Measurements from ENCODE around the gene MB.
"Not testable (repeated sequence)": the region's sequence is repeated elsewhere in the genome, so short reads cannot be mapped to it uniquely, and the experiment has no call there.

Gene MB

DNA sequence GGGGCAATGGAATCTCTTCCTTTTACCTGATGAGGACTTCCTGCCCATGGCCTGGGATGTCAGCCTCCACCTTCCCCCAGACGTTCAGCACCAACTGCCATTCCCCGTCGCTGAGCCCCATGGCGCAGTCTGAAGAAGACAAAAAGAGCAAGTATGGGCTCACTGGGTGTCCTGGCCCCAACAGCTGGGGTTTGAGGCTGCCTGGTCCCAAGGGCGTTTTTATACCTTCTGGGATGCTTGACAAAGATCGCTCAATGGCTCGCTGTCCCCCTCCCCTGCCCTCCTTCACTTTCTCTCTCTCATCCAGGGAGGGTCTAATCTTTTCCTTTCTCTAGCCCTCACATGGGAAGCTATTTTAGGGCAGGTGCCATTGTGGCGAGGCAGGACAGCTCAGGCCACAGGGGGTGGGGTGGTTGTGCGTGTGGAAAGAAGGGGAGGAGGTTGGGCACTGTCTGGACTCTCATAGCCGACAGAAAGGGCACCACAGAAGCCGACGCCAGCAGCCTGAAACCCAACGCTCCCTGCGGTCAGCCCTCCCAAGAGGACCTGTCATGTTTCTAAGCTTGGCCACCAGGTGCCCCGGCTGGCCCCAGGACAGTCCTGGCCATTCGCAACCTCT is at the start of gene MB:
Gene MB (minus strand): TSS at position 193 of the 619 bp plus-strand sequence. CDS start 72 bp downstream, at position 121.
- no peak for DNase-seq (ENCODE audit: low read depth, low spot score)

DNA sequence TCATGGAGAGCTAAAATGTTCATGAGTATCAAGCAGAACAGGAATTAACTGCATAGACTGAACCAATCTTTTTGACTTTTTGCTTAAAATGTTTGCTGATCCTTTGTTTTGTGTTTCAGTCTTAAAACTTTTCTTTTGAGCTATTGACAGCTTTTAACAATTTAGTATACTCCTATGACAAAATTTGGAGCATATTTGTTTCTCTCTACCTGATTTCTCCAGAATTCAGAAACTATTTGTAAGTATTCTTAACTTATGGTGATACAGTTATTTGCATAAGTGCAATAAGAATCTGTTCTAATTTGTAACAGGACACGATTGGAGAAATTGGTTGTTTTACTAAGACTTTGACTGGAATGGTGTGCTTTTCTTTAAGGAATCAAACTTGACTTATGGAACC is 49.6 kb upstream of the MB start:
- not testable (repeated sequence) for DNase-seq (ENCODE audit: low read depth, low spot score)

DNA sequence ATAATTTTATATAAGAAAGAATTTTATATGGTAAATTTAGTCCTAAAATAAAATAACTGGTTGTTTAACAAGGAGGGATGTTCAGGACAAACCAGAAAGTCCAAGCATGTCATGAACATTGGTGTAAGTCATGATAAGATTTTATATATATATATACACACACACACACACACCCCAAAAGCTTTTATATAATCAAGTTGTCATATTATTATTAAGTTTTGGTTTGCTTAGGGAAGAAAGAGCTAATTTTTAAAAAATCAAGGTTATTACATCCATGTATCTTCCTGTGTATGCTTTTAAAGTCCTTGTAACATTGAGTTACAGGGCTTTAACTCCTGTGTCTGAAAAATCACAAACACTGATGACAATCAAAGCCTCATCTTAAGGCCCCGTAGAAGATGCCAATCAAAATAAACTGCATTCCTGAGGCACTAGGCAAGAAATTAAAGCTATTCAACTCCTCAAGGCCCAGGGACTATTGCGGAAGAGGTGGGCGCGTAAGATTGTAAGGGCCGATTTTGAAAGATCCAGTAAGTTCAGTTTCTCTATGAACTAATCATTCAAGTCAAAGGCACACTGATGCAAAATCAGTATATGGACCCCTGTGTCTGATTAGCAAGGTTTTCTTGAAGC is 47.9 kb upstream of the MB start:
- DNase-seq (ENCODE audit: low read depth, low spot score), result no peak

DNA sequence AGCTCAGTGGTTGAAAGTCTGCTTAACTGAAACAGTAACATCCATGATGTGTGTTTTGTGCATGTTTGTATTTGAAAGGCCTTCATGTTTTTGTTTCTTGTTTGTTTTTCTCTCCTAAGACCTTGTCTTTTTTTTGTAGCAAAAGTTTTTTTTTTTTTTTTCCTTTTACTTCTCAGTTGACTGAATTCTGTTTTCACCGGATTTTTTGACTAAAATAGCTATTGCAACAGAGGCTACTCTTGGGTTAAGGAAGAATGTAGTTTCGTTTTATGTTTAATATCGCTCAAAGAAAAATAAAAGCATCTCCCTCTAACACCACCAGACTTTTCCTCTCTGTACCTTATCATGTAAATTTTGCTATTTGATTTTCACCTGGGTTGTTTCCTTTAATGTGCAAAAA is 46.2 kb upstream of the MB start:
- DNase-seq (ENCODE audit: low read depth, low spot score), result no peak

DNA sequence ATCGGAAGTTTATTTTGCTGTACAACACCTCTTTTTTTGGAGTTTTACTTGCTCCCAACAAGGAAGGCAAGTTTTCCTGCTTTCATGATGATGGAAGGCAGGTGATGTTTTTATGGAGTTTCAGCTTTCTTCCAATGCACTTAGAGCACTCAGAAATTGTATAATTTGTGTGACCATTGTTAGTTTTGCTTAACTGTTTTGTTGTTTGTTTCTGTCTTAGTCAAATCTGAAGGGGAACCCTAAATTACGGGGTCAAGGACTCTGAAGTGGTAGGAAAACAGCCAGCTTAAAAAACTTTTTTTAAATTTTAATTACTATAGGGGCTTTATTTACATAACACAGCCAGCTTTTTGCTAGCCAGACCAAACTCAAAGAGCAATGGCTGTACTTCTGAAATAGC is 45.8 kb upstream of the MB start:
- no peak for DNase-seq (ENCODE audit: low read depth, low spot score)

DNA sequence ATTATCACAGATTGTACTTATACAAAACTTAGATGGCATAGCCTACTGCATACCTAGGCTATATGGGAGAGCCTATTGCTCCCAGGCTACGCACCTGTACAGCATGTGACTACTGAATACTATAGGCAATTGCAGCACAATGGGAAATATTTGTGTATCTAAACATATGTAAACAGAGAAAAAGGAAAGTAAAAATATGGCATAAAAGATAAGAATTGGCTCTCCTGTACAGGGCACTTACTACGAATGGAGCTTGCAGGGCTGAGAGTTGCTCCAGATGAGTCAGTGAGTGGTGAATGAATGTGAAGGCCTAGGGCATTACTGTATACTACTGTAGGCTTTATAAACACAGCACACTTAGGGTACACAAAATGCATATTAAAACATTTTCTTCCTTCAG is 44.3 kb upstream of the MB start:
- no peak for DNase-seq (ENCODE audit: low read depth, low spot score)

DNA sequence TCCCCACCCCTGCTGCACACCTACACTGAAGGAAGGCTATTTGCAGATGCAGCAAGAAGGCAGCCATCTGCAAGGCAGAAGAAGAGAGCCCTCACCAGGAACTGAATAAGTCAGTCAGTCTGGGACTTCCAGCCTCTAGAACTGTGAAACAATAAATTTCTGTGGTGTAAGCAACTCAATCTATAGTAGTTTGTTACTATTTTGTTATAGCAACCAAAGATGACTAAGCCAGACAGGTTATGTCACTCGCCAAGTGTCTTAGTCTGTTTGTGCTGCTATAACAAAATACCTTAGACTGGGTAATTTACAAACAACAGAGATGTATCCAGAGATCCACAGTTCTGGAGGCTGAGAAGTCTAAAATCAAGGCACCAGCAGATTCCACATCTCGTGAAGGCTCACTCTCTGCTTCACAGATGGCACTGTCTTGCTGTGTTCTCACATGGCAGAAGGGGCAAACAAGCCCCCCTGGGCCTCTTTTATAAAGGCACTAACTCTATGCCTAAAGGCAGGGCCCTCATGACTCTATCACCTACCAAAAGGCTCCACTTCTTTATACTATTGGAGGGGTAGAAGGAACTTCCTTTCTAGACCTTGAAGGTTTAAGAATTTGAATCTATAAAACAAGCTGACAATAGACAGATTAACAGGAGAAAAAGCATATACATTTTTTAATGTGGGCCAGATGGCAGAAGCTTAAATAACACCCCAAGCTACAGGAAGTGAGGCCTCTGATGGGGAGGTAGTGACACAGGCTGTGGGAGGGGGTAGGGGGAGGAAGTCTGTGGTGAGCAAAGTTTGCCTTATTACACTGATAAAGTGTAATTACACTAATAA is 43.4 kb upstream of the MB start:
- peak; percentile 54 for DNase-seq (ENCODE audit: low read depth, low spot score)

DNA sequence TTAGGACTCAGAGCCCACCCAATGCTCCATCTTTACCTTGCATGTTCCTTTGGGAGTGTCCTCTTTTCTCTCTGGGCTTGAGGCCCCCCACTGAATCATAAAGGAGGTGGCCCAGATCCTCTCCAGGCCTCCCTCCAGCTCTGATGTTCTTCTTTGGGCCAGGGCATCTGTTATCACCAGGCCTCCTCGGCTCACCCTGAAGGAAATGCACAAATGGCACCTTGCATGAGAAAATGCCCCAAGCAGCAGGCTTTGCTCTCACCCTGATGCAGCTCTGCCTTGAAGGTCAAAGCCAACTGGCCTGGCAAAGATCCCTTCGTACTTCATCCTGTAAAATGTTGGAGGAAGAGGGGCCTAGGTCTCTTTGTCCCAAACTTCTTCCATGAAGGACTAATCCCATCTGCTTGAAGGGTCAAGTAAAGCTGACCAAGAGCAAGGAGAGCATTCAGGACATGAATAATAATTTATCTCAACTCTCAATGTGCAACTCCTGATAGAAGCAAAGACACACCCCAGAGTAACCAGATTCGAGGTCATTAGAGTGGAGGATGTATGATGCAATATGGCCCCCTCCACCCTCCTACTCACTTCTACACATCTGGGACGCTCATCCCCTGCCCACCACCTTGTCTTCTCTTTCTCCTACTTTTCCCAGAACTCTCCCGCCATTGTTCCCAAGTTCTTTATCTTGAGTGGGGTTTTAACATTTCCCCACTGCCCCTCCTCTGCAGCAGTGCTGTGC is 40.6 kb upstream of the MB start:
- DNase-seq (ENCODE audit: low read depth, low spot score), result no peak

DNA sequence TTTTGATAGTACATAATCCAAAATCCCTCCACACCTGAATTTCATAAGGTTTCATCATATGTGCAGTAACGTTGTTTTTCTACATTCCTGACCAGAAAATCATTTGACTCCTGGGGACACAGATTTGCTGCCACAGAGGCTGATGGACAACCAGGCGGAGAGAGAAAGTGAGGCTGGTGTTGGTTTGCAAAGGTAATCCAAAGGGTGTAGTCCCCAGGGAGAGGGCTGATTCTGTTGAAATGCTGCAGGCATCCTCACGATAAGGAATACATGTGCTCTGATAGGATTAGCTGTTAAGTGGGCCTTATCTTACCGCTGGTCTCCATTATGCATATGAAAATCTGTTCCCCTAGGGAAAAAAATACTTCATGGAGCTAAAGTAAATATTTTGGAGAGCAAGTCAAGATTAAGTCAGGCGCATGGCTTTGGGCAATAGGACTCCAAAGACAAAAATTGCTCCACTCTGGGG is 39.2 kb upstream of the MB start:
- DNase-seq (ENCODE audit: low read depth, low spot score), result no peak

DNA sequence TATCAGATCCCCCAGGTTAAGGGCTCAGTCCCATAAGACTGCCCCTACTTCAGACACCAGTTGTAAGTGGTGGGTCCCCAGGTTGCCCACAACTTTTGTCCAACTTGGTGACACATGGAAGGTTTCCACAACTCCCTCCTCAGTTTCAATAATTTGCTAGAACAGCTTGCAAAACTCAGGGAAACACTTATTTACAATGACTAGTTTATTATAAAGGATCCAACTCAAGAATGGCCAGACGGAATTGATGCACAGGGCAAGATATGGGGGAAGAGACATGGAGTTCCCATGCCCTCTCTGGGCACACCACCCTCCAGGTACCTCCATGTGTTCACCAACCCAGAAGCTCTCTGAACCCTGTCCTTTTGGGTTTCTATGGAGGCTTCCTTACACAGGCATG is 36.7 kb upstream of the MB start:
- DNase-seq (ENCODE audit: low read depth, low spot score), result no peak

DNA sequence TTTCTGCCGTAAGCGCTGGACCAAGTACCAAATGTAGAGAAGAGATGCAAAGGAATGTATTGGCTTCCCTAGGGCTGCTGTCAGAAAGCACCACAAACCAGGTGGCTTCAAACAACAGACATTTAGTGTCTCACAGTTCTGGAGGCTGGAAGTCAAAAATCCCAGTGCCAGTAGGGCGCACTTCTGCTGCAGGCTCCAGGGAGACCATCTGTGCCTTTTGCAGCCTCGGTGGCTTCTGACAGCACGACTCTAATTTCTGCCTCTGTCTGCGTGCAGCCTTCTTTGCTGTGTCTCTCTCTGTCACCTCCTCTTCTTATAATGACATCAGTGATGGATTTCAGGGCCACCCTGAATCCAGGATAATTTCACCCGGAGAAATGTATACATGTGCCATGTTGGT is 34.0 kb upstream of the MB start:
- DNase-seq (ENCODE audit: low read depth, low spot score), result no peak

DNA sequence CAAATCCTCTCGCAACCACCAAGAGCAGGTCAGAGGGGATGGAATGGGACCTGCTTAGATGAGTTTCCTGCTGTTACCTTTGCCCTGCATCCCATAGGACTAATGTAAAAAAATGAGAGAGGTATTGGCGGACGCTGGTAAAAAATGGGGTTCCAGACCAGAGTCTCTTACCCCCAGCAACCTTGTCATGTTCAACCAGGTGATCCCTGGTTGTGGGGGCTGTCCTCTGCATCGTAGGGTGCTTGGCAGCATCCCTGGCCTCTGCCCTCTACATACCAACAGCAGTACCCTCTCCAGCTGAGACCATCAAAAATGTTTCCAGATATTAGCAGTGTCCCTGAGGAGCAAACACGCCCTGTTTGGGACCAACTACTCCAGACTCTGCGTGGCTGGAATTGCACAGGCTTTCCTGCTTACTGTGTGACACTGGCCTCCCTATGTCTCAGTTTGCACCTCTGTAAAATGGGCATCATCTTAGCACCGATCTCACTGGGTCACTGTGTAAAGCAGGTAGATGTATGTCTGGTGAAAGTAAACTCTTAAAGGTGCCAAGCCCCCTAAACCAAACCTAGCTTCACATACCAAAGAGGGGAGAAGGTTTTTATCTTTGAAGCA is 32.6 kb upstream of the MB start:
- DNase-seq (ENCODE audit: low read depth, low spot score), result no peak

DNA sequence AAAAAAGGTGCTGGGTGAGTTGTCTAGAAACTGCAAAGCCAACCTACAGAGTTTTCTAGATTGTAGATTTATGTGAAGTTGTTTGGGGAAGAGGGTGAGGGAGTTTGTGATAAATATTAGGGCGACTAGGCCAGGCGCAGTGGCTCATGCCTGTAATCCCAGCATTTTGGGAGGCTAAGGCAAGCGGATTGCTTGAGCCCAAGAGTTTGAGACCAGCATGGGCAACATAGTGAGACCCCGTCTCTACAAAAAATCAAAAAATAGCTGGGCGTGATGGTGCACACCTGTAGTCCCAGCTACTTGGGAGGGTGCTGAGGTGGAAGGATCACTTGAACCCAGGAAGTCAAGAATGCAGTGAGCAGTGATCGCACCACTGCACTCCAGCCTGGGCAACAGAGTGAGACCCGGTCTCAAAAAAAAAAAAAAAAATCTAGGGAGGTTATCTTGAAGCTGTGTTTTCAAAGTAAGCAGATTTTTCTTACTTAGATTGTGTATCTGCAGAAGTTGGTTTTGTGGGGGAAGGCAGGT is 32.0 kb upstream of the MB start:
- no peak for DNase-seq (ENCODE audit: low read depth, low spot score)

DNA sequence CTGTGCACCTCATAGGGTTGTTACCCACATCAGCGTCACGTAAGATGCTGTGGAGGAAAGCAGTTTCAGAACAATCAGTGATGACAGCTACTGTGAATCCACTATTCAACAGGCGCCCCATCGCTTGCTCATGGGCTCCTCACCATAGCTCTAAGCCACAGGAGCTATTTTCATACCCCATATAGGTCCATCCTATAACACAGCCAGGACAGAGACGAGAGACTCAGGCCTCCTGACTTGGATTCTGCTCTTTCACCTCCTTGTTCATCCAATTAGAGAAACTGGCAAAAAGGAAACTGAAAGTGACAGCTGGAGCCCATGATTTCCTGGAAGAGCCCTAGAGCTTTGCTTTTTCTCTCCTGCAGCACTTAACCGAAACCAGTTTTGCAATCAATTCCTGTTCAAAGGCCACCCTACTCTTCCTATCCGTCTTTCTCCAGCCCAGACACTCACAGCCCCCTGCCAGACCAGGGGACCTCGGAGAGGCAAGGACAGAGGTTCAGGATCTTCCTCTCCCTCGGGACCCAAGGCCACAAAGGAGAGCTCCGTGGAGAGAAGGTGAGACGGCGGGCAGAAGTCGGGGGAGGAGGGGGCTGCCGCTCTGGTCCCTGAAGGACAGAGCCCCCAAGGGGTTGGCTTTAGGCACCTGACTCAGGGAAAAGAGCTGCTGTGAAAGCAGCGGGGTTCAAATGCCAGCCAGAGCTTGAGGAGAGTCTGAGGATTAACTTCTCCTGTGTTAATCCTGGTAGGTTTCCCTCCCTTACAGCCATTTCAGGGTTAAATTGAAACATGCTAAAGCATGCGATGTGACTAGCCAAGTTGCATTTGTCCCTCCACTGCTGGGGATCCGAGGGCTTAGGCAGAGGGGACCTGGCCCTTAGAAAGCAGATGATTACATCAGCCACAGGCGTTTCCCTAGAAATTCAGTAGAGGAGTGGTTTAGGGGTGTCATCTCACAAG is 31.2 kb upstream of the MB start, which contains the start of gene APOL6:
Gene APOL6 (plus strand): TSS at position 381 of the 960 bp plus-strand sequence. CDS start 7,980 bp downstream, outside the sequence.
- peak; percentile 33 for DNase-seq (ENCODE audit: low read depth, low spot score)

DNA sequence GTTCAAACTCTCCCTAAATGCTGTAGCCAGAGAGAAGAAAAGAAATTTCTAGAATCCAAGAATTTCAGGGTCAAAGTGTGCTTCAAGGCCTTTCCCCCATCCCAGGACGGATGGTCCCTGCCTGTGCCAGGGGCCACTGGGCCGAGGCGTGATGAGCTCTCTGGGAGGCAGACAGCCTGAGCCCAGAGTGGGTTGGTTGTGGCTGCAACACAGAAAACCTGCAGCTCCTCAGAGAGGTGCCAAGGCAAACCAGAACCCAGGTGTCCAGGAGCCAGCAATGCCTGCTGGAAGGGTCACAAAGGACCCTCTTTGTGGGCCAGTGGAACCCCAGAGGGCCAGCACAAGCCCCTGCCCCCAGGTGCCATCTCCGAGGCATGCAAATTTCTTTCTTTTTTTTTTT is 28.5 kb upstream of the MB start:
- DNase-seq (ENCODE audit: low read depth, low spot score), result no peak

DNA sequence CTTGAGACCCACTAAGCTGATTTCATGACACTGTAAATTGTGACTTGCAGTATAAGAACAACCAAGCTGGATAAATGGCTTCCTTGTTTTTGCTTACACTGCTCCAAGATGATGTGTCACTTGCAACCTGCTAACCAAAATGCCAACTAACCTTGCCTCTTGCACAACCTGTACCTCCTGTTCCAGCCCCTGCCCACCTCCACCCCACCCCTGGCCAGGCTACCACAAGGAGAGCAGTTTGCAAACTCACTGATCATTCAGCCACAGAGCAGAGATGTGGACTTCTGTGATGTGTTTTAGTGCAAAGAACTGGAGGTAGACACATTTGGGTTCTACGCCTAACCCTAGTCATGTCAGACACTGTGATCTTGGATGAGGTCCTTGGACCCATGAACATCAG is 26.9 kb upstream of the MB start:
- no peak for DNase-seq (ENCODE audit: low read depth, low spot score)

DNA sequence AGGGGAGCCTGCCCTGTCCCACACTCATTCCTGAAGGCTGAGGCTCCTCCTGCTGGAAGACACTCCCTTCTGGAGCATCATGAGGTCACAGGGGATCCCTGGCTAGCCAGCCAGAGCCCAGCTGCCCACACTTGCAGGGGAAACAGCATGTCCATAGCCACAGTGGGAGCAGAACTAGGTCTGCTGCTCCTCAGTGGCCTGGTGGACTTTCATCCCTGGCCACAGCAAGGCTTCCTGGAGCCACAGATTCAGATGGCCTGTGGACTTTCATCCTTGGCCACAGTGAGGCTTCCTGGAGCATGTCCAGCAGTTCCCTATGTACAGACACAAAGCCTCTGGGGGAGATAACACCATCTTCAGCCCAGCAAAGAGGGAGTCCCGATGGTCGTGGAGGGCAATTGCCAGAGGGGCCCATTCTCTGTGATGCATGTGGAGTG is 25.2 kb upstream of the MB start:
- no peak for DNase-seq (ENCODE audit: low read depth, low spot score)

DNA sequence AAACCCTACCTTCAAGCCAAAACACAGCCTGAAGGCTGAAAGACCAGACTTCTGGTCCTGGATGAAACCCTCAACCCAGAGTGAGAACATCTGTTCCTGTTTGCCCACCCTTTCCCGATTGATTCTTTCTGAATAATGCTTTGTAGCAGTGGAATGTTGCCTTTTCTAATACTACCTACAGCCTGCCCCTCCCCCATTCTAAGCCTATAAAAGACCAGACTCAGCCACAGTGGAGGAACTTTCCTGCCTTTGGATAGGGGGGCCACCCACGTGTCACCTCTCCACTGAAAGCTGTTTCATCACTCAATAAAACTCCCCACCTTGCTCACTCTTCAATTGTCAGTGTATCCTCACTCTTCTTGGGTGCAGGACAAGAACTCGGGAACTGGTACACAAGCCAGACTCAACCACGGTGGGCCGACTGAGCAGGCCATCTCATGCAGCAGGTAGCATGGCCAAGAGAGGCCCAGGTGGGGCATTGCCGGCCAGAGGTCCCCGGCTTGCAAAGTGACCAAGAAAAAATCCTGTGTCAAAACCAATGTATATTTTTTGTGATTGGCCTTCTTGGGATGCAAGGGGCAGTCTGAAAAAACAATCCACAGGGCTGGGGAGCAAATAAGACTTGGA is 24.5 kb upstream of the MB start:
- no peak for DNase-seq (ENCODE audit: low read depth, low spot score)

DNA sequence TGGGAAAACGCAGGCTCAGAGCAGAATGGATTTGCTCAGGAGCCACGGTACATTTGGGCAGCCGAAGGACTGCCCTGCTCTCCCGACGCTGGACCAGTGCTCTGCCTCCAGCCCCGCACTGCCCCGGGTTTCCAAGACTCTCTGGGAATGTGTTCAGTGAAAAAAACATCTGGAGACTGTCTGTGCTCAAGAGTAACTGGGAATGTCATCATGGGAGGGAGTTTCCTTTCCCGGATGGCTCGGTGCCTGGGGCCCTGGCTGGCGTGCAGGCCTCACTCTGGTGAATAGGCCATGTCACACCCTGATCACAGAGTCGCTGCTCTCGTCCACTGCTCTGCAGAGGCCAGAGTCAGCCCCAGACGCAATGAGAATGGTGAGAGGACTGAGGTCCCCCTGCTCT is 21.3 kb upstream of the MB start:
- DNase-seq (ENCODE audit: low read depth, low spot score), result no peak

DNA sequence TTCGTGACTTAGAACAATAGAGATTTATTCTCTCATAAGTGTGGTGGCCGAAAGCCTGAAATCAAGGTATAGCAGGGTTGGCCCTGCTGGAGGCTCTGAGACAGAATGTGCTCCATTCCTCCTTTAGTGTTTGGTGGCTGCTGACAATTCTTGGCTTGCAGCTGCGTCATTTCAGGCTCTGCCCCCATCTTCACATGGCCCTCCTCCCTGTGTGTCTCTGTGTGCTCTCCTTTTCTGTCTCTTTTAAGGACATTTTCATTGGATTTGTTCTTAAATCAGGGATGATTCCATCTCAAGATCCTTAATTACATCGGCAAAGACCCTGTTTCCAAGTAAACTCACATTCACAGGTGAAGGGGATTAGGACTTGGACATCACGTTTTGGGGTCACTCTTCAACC is 20.9 kb upstream of the MB start:
- DNase-seq (ENCODE audit: low read depth, low spot score), result no peak

Measured in activated CD4-positive, CD25-positive, alpha-beta regulatory T cell treated with anti-CD3 and anti-CD28 coated beads, Interleukin-2, amount 50 U/mL, for 16 hours (primary cell).